Activated CD4-positive, alpha-beta T cell treated with anti-CD3 and anti-CD28 coated beads, Interleukin-2, Interleukin-4, amounts not matched to agents 100 ng/mL and 50 ng/mL, durations not matched to agents 16 hours and 8 hours (primary cell): Measurements from ENCODE around the gene RAB36.
"Not testable (repeated sequence)": the region's sequence is repeated elsewhere in the genome, so short reads cannot be mapped to it uniquely, and the experiment has no call there.

Source experiments
- DNase-seq: peaks from one replicate; pipeline ENCODE4 v3.0.0-alpha.2; 2020; ENCODE audit warnings: low spot score

RAB36 gene

GRCh38 chr22:23121000-23121421 is 24.3 kb upstream of the RAB36 start:
- DNase-seq, result no peak

- no peak for DNase-seq
Measured at GRCh38 chr22:23121424-23121823, 23.9 kb upstream of the RAB36 start.

GRCh38 chr22:23122216-23122957 is 22.9 kb upstream of the RAB36 start:
- DNase-seq, result no peak

GRCh38 chr22:23122992-23123803 is 22.1 kb upstream of the RAB36 start:
- DNase-seq, result no peak

DNA sequence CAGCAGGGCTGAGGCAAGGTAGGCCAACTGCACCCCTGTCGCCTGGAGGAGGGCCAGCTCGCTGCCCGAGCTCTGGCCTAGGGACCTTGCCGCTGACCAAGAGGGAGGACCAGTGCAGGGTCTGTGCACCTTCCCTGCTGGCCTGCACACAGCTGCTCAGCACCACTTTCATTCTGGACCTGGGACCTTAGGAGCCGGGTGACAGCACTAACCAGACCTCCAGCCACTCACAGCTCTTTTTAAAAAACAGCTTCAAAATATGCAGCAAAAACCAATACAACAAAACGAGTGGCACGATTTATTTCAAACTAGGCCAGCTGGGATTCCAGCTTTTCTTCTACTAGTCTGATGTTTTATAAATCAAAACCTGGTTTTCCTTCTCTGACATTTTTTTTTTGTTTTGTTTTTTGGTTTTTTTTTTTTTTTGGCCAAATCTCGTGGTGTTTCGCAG is 21.4 kb upstream of the RAB36 start:
- no peak for DNase-seq

DNA sequence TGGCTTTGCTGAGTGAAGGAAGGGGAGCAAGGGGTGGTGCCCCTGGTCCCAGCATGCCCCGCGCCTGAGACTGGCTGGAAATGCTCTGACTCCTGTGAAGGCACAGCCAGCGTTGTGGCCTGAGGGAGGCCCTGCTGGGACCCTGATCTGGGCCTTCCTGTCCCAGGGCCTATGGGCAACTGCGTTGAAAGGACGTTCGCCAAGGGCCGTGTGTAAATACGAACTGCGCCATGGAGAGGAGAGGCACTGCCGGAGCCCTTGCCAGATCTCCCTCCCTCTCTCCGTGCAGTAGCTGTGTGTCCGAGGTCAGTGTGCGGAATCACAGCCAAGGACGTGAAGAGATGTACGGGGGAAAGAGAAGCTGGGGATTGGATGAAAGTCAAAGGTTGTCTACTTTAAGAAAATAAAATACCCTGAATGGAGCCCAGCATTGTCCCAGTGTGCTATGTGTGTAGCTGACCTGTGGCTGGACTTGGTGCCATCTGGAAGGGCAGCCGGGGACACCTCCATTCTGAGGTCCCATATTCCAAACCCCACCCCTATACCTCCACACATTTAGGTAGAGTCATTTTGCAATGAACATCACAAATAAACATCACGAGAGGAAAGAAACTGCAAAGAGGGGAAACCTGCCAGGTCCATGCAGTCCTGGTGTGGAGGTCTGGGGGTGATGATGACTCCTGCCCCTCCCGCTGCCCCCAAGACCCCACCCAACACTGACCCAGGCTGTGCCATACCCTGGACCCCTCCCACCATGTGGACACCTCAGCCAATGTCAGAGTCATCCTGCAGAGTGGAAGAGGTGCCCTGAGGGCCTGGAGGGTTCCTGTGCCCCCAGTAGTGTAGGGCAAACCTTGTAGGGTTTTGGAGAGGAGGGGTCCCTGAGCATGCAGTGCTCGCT is 20.4 kb upstream of the RAB36 start:
- DNase-seq, result no peak

- no peak for DNase-seq
Measured at GRCh38 chr22:23125512-23126103, 19.7 kb upstream of the RAB36 start.

GRCh38 chr22:23126165-23127054 is 18.9 kb upstream of the RAB36 start:
- DNase-seq, result no peak

DNA sequence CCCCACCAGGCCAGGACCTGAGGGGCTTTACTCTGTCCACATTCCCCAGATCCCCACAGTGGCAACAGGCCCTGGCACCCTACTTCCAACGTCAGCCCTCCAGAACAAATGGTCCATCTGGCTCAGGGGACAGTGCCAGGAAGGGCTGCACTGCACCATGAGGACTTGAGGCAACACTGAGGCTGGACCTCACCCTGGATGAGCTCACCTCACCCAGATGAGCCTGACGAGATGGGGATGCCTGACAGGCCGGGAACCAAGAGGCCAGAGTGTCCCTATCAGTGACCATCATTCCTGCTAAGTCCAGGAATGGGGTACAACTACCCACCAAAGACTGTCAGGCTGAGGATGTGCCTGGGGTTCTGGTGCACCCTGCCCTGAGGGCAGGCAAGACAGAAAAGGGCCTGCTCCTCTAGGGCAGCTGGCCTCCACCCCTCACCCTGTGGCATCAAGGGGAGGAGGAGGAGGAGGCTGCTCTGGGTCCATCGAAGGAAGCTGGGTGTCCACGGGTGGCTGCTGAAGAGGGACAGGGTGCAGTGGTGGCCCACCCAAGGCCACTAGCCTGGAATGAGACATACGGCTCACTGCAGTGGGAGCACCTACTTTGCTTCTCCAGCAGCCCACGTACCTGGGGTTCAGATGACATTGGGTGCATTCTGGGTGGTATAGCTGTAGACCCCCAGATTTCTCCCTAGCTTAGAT is 18.1 kb upstream of the RAB36 start:
- no peak for DNase-seq

GRCh38 chr22:23127788-23128187 is 17.5 kb upstream of the RAB36 start:
- no peak for DNase-seq

DNA sequence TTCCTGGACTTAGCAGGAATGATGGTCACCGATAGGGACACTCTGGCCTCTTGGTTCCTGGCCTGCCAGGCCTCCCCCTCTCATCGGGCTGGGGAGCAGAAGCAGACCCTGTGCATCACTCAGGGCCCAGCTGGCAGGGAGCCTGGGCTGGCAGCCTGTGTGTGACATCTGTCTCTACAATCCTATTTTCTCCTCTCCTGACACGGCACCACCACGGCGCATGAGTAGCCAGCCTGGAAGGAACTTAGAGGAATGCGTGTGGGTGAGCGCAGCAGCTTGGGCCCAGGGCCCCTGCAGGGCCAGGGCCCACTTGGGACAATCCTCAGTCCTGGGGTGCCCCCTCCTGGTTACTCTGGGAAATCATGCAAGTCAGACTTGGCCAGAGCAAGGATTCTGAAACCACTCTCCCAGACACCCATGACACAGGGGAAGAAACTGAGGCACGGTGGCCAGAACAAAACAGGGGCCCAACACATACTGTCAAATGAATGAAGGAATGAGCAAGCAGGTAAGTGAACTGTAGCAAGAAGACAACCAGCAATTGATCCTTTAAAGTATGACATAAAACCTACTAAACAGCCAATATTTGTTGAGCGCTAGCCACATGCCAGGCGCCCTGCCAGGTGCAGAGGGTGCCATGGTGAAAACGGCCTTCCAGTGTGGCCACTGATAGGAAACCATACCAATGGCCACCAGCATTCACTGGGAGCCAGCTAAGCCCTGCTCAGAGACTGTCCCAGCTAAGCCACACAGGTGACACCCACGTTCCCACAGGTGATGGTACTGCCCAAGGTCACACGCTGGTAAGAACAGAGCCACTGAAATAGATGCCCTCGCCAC is 16.8 kb upstream of the RAB36 start:
- DNase-seq, result peak; percentile 69

GRCh38 chr22:23129149-23129548 is 16.1 kb upstream of the RAB36 start:
- DNase-seq, result no peak

- DNase-seq, result no peak
Measured at GRCh38 chr22:23130697-23131096, 14.6 kb upstream of the RAB36 start.

GRCh38 chr22:23131931-23132330 is 13.3 kb upstream of the RAB36 start:
- DNase-seq, result no peak

DNA sequence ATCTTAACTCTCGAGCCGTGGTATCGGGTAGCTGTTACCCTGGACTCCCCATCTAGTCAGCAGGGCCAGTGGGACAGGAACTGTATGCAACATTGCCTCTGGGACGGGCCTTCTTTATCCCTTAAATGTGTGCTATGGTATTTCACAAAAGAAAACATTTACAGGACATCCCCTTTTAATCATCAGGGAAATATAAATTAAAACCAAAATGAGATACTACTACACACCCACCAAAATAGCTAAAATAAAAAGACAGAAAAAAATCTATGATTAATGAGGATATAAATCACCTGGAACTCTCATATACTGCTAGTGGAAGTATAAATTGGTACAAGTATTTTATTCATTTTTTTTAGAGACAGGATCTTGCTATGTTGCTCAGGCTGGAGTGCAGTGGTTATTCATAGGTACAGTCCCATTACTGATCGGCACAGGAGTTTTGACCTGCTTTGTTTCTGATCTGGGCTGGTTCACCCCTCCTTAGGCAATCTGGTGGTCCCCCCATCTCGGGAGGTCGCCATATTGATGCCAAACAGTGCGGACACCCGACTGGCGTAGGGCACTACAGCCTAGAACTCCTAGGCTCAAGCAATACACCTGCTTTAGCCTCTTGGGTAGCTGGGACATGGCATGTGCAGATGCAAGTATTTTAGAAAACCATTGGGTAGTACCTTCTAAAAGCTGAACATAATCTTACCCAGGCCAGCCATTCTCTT is 12.7 kb upstream of the RAB36 start:
- DNase-seq, result no peak

- no peak for DNase-seq
Measured at GRCh38 chr22:23133922-23134321, 11.4 kb upstream of the RAB36 start.

GRCh38 chr22:23136991-23137390 is 8.3 kb upstream of the RAB36 start:
- DNase-seq, result not testable (repeated sequence)

DNA sequence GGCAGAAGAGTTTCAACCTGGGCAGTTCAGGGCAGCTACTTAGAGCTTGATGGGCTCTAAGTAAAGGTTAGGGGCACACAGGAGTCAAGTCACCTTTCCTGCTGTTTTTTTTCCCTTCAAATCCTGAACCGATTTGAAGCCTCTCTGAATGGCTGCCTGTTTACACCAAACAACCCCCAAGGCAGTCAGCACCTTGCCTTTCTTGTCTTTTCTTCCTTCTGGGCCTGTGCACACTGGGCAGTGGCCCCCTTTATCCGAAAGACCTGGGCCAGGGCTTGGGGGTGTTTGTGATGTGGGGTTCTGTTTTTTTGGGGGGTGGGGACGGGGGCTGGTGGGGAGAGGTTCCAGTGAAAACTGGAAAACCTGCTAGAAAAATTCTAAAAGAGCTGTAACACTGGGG is 7.8 kb upstream of the RAB36 start:
- no peak for DNase-seq
